HG03439 (cell line): ENCODE data around the gene LRRC75A.
"Not testable (repeated sequence)": the region's sequence is repeated elsewhere in the genome, so short reads cannot be mapped to it uniquely, and the experiment has no call there.

Experiments used
- ATAC-seq: cut with Tn5 transposase; IDR thresholded peaks from one replicate; pipeline ENCODE4 v1.9.1; 2021; ENCODE audit warnings: mild to moderate bottlenecking, moderate library complexity; ENCODE audit not compliant: unreplicated experiment

The LRRC75A gene

GRCh38 chr17:16407911-16408588, 83.9 kb downstream of the LRRC75A start:
- peak; percentile 94 for ATAC-seq

GRCh38 chr17:16406742-16407674, 85.0 kb downstream of the LRRC75A start:
- no peak for ATAC-seq

GRCh38 chr17:16403847-16404246, 88.1 kb downstream of the LRRC75A start:
- not testable (repeated sequence) for ATAC-seq

GRCh38 chr17:16398270-16399267, 93.4 kb downstream of the LRRC75A start:
- ATAC-seq, result peak; percentile 60

- not testable (repeated sequence) for ATAC-seq
Observed at GRCh38 chr17:16396693-16397092, 95.3 kb downstream of the LRRC75A start.

- ATAC-seq, result not testable (repeated sequence)
Observed at GRCh38 chr17:16395887-16396286, 96.1 kb downstream of the LRRC75A start.

- not testable (repeated sequence) for ATAC-seq
Observed at GRCh38 chr17:16392491-16392890, 99.5 kb downstream of the LRRC75A start.
